ENCODE data around the gene LRTM2. TPM values are rescaled to one million over a fixed set of nuclear protein-coding genes. Genes with fewer than 3 reads are reported as not detected.
A peak's percentile ranks its signal among the peaks of the same experiment; 100 is the strongest.

The LRTM2 gene
- total RNA-seq, 4 donors from 2014 or later = not detected

DNA sequence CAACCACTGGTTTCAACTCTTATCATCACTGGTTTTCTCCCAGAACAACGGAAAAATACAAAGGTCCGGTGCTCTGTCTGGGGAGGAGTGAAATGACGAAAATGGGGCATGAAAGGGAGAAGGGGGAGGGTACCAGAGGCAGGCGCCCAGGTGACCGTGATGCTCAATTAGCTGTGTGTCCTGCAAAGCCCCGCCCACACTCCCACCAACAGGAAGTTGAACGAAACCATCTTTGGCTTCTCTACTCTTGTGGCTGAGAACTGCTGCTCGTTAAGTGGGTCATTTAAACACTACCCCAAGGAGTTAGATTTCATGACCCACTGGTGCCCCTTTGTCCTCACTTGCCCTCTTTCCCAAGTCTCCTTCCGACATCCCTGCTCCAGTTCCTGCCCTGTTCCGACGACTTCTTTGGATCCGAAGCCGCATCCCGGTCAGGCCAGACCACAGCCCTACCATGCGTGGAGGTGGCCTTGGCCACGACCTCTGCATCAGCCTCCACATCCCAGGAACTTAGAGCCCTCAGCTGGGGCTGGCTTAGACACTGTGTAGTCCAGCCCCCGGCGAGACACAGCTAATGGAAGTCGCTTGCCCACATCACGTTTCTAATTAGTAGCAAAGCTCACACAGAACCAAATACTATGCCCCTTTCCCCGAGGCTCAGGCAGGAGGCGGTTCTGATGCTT lies 11.4 kb upstream of the LRTM2 start:
- ATAC-seq (ENCODE audit: low FRiP score) (no peak), DNase-seq (ENCODE audit: low spot score) (no peak)
- no peak for TF ChIP-seq CTCF (IDR thresholded peaks at IDR 0.05)

- ATAC-seq (ENCODE audit: low FRiP score) (no peak), DNase-seq (ENCODE audit: low spot score) (no peak)
Observed at GRCh38 chr12:1809591-1810190, 10.7 kb upstream of the LRTM2 start.

DNA sequence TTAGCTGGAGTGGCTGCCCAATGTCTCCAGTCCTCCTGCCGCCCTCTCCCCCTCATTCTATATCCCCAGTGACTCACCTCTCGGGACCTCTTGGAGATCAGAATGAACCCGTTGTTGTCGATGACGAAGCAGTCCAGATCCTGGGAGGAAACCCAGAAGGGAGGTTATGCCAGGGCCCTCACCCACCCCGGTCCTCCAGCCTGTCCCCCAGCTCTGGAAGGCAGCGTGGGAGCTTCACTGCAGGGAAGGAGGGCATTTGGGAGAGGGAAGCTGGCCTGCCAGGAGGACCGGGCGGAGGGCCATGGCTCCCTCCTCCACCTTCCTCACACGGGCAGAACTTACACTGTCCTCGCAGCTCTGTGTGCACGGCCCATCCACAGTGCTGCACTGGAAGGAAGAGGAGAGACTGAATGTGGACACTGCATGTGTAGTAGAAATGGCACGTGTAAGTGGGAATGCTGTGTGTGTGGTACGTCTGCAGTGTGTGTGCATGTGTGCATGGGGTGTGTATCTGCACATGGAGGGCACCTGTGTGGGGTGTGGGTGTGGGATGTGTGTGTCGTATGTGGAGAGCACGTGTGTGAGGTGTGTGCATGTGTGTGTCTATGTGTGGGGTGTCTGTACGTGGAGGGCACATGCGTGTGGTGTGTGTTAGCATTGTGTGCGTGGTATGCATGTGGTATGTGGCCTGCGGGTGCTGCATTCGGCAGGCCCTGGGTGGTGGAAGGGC lies 10.0 kb upstream of the LRTM2 start:
- DNase-seq (ENCODE audit: low spot score) (no peak), ATAC-seq (ENCODE audit: low FRiP score) (peak; percentile 79)
- TF ChIP-seq CTCF (IDR thresholded peaks at IDR 0.05) = no peak

More at GRCh38 chr12:1809591-1810190, 10.7 kb upstream of the LRTM2 start:
- no peak for TF ChIP-seq CTCF (IDR thresholded peaks at IDR 0.05)

DNA sequence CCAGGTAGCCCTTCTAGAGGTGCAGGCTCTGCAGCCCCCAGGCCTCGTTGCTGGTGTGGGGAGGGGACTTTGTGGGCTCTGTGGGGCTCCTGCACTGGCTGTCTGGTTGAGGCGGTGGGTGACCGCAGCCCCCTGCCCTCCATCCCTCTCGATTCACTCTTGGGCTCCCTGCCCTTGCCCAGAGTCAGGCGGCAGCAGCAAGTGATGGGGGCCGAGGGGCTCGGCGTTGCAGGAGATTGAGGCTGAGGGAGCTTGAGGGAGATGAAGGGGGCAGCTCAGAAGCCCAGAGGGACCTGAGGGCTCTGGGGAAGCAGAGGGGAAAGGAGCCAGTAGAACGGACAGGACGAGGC lies 9.5 kb upstream of the LRTM2 start:
- ATAC-seq (ENCODE audit: low FRiP score) (no peak), DNase-seq (ENCODE audit: low spot score) (no peak)
- TF ChIP-seq CTCF (IDR thresholded peaks at IDR 0.05) = no peak

GRCh38 chr12:1811281-1811947 lies 9.0 kb upstream of the LRTM2 start:
- no peak for ATAC-seq (ENCODE audit: low FRiP score)
- no peak for DNase-seq (ENCODE audit: low spot score)
- TF ChIP-seq CTCF (IDR thresholded peaks at IDR 0.05) = no peak

GRCh38 chr12:1811948-1812291 lies 8.4 kb upstream of the LRTM2 start:
- no peak for ATAC-seq (ENCODE audit: low FRiP score)
- no peak for DNase-seq (ENCODE audit: low spot score)
- no peak for TF ChIP-seq CTCF (IDR thresholded peaks at IDR 0.05)

All from omental fat pad (tissue), 4 donors.